ENCODE data around the gene NDRG3. TPM values are rescaled to one million over a fixed set of nuclear protein-coding genes. Genes with fewer than 3 reads are reported as not detected.

The NDRG3 gene
- polyA plus RNA-seq, 1 of the 3 experiments (the other 2 are of a cell fraction) = 20.5 TPM

- TF ChIP-seq FOXJ3 (CRISPR knock-in tag; IDR thresholded peaks at IDR 0.05) (no peak), MXI1 (IDR thresholded peaks at IDR 0.05; ENCODE audit: low read depth, low read length) (peak; percentile 40; the same call in 1 of the 2 replicates)
Observed at GRCh38 chr20:36792422-36792821, 46.5 kb upstream of the NDRG3 start (continued).

- Histone ChIP-seq H3K79me2 (ENCODE audit: insufficient read depth) (peaks cover 55% of the 10 kb centered on the region), H3K27ac (ENCODE audit: low read depth in 2 of 2, low read length in 1 of 2) (no peak overlapping the region), H3K9ac (no peak overlapping the region), H4K20me1 (ENCODE audit: insufficient read depth) (peaks cover 16% of the 10 kb centered on the region; the same call in 1 of the 2 replicates), H3K4me1 (ENCODE audit: control insufficient read depth in 1 of 2, insufficient read depth in 2 of 2, low read depth in 1 of 2, low read length in 1 of 2) (no peaks in the 10 kb centered on the region), H3K9me3 (no peaks in the 10 kb centered on the region), H3F3A (replicated peaks; ENCODE audit: insufficient read depth) (peaks cover 4% of the 10 kb centered on the region), H3K27me3 (ENCODE audit: insufficient read depth) (no peaks in the 10 kb centered on the region), H3K36me3 (replicated peaks in 1 of 2; ENCODE audit: control insufficient read depth in 1 of 2, insufficient read depth in 2 of 2, low read length in 1 of 2) (peaks cover 28 to 36% of the 10 kb centered on the region in 2 experiments), H3K4me2 (no peak overlapping the region), H3K9me2 (no peaks in the 10 kb centered on the region), H3K4me3 (ENCODE audit: low read depth in 2 of 2, low read length in 1 of 2) (no peak overlapping the region), H2AFZ (ENCODE audit: low read depth) (no peak overlapping the region)
- TF ChIP-seq SIN3A (IDR thresholded peaks at IDR 0.05; ENCODE audit: borderline replicate concordance, low read depth, low read length) = no peak
- TF ChIP-seq REST (IDR thresholded peaks at IDR 0.05; ENCODE audit: low read depth, low read length) = no peak
- no peak for TF ChIP-seq IRF3 (IDR thresholded peaks at IDR 0.05; ENCODE audit: low read depth, low read length)
- no peak for TF ChIP-seq RFX5 (IDR thresholded peaks at IDR 0.05; ENCODE audit: low read length)
- no peak for TF ChIP-seq JUND (IDR thresholded peaks at IDR 0.05)
- TF ChIP-seq TEAD4 (IDR thresholded peaks at IDR 0.05; ENCODE audit: borderline replicate concordance, insufficient read depth) = no peak
- TF ChIP-seq ZBTB33 (IDR thresholded peaks at IDR 0.05; ENCODE audit: borderline replicate concordance, low read depth) = no peak
- TF ChIP-seq PBX3 (IDR thresholded peaks at IDR 0.05) = no peak
- no peak for TF ChIP-seq EP300 (IDR thresholded peaks at IDR 0.05; ENCODE audit: borderline replicate concordance in 1 of 2, low read depth in 1 of 2, low read length in 1 of 2)
- 99% methylated on average over 5 of the region's 5 CpGs for WGBS (ENCODE audit: low lambda C conversion rate)
- CTCF ChIA-PET = interaction anchor here (1.1 to 2.2 kb wide), 5 partner anchors 17 to 127 kb away, joined by 4 to 8 read pairs (median 6); partner anchors contain the start of gene DSN1
- DNase-seq = no peak
- POLR2A ChIA-PET = no interaction called here
Observed at GRCh38 chr20:36791862-36792261, 46.0 kb upstream of the NDRG3 start.
